ENCODE data around the gene MRPL38. TPM values are rescaled to one million over a fixed set of nuclear protein-coding genes. Genes with fewer than 3 reads are reported as not detected.

The MRPL38 gene
- total and polyA plus RNA-seq, 2 of the 8 experiments (the other 6 are each of a cell fraction or from before 2014, with no cell fraction given): 78.4 to 125 TPM

DNA sequence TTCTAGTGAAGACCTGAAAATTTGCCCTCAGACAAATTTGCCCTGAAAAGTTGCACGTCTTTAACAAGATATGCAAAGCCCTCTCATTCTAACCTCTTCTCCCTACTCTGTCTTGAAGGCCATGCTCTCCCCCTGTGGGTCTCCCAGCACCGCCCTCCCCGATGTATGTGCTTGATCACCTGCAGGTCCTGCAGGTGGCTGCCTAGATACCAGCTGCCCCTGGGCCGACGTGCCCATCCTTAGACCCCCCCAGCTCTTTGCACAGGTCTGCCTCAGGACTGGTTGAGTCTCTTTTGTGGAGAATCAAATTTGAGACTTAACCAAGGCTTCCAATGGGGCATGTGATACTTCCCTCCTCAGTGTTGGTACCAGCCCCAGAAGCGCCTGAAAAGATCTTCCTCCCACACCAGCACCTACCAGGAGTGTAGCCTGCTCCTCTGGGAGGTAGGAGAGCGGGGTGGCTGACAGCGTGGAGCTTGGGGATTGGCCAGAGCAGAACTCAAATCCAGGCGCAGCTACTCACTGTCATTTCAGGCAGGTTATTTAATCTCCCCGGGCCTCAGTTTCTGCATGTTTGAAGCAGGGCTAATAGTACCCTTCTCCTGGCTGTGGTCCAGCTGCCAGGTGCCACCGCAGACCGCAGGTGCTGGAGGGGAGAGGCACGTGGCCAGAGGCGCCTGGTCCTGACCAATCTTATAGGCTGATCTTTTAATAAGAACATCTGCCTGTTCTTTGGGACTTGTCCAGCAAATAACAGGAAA lies 4.5 kb upstream of the MRPL38 start:
- TF ChIP-seq TCF12 (IDR thresholded peaks at IDR 0.05; ENCODE audit: low read depth, low read length) (no peak), EGR1 (IDR thresholded peaks at IDR 0.05; ENCODE audit: borderline replicate concordance, low read depth, low read length) (no peak), ATF2 (IDR thresholded peaks at IDR 0.05; ENCODE audit: low read length) (no peak), BACH1 (IDR thresholded peaks at IDR 0.05; ENCODE audit: low read length) (no peak)
- Histone ChIP-seq H2BK5ac (ENCODE audit: low read depth, low read length) (no peak overlapping the region), H3K23ac (ENCODE audit: insufficient read length) (no peak overlapping the region), H2BK120ac (replicated peaks; ENCODE audit: low read depth, low read length) (no peak overlapping the region), H3K4me2 (ENCODE audit: insufficient read depth in 1 of 2, low read depth in 2 of 2, low read length in 2 of 2) (no peak overlapping the region), H3K79me2 (ENCODE audit: control insufficient read depth in 1 of 2, insufficient read depth in 2 of 2, low read length in 2 of 2) (no peaks in the 10 kb centered on the region), H3K23me2 (ENCODE audit: low read depth, low read length) (no peaks in the 10 kb centered on the region), H2BK15ac (ENCODE audit: low read length) (no peak overlapping the region), H3K4me3 (ENCODE audit: extremely low read depth in 1 of 4, insufficient read depth in 2 of 4, low read depth in 3 of 4, low read length in 4 of 4) (no peak overlapping the region), H4K91ac (replicated peaks; ENCODE audit: insufficient read length, low read length) (no peak overlapping the region), H3K4ac (replicated peaks; ENCODE audit: insufficient read length, low read depth, low read length) (no peak overlapping the region), H3K9me3 (ENCODE audit: insufficient read depth in 2 of 2, low read depth in 1 of 2, low read length in 1 of 2) (no peaks in the 10 kb centered on the region), H4K8ac (ENCODE audit: extremely low read depth, insufficient read depth, low read length) (no peak overlapping the region), H3K9ac (replicated peaks in 1 of 4; ENCODE audit: extremely low read depth in 1 of 4, low read depth in 3 of 4, low read length in 3 of 4) (no peak overlapping the region), H3K14ac (ENCODE audit: insufficient read length) (no peak overlapping the region), H3K18ac (ENCODE audit: extremely low read depth, low read length) (no peak overlapping the region), H4K20me1 (replicated peaks in 1 of 2; ENCODE audit: control insufficient read depth in 1 of 2, insufficient read depth in 2 of 2, low read length in 2 of 2) (no peaks in the 10 kb centered on the region), H3K79me1 (ENCODE audit: low read depth, low read length) (no peaks in the 10 kb centered on the region), H4K5ac (ENCODE audit: insufficient read length, low read depth, low read length) (no peak overlapping the region), H3K56ac (replicated peaks; ENCODE audit: insufficient read length, low read depth, low read length) (no peak overlapping the region), H3K4me1 (replicated peaks in 1 of 4; ENCODE audit: control insufficient read depth in 3 of 4, insufficient read depth in 4 of 4, low read length in 3 of 4) (no peaks in the 10 kb centered on the region; a peak in 2 of 7 replicates), H3K36me3 (ENCODE audit: control insufficient read depth in 2 of 4, insufficient read depth in 4 of 4, low read length in 3 of 4) (no peaks in the 10 kb centered on the region), H2BK12ac (ENCODE audit: low read depth, low read length) (no peak overlapping the region), H2AK5ac (ENCODE audit: low read depth, low read length) (no peak overlapping the region), H3K27ac (ENCODE audit: low read depth, low read length) (no peak overlapping the region), H2AFZ (ENCODE audit: low read length) (no peak overlapping the region), H3K27me3 (replicated peaks in 1 of 4; ENCODE audit: control insufficient read depth in 3 of 4, extremely low read depth in 1 of 4, insufficient read depth in 3 of 4, low read length in 3 of 4) (no peaks in the 10 kb centered on the region), H2BK20ac (ENCODE audit: low read length) (no peak overlapping the region)
- DNase-seq (ENCODE audit: low read depth in 1 of 2, low spot score in 2 of 2): no peak
- FAIRE-seq: no peak
- ChIA-PET POLR2A (ENCODE audit: partially characterized antibody) (interaction anchor here (0.9 to 3.0 kb wide), 9 partner anchors 10 to 171 kb away, joined by 3 to 16 read pairs (median 4); partner anchors contain the start of genes FBF1 and TRIM65), CTCF (ENCODE audit: partially characterized antibody) (interaction anchor here (0.7 to 51.3 kb wide), 11 partner anchors 7 to 258 kb away, joined by 3 to 885 read pairs (median 4); partner anchors contain the start of gene CDK3)
- WGBS, 2 experiments (ENCODE audit: extremely low coverage in 1 of 2, insufficient coverage in 1 of 2, insufficient read length in 1 of 2, insufficient replicate concordance in 2 of 2, low coverage in 1 of 2, low lambda C conversion rate in 2 of 2, missing lambda C conversion rate in 1 of 2): 85% methylated on average over 14 of the region's 14 CpGs; no CpG with 5 or more reads in 1 of the 2 experiments
